Kidney (tissue), 14 donors: Measurements from ENCODE around the gene SMAD7. TPM values are rescaled to one million over a fixed set of nuclear protein-coding genes. Genes with fewer than 3 reads are reported as not detected.

Source experiments
- DNase-seq, 5 donors: peaks; one replicate each; pipeline ENCODE4 v3.0.0-alpha.2; 2013 to 2020
- FAIRE-seq: peaks from 2 replicates; lab custom pipeline; 2012; peaks lifted over from hg19 to GRCh38; lab: Jason Lieb, UNC
- H3K27ac ChIP-seq, 2 donors: one replicate each; pipeline ENCODE4 v1.7.0; 2013; ENCODE audit warnings: low read depth in 2 of 2, low read length in 2 of 2, inconsistent platforms in 1 of 2
- H3K27me3 ChIP-seq: one replicate; pipeline ENCODE4 v1.7.1; 2013; ENCODE audit warnings: low read length, inconsistent platforms; ENCODE audit not compliant: control insufficient read depth, insufficient read depth
- H3K36me3 ChIP-seq, 3 donors: one replicate each; pipeline versions ENCODE4 v1.7.0 to v1.7.1; 2013; ENCODE audit warnings: low read length in 3 of 3, control low read depth in 1 of 3, inconsistent platforms in 1 of 3; ENCODE audit not compliant: insufficient read depth in 3 of 3, control insufficient read depth in 2 of 3
- H3K4me1 ChIP-seq, 3 donors: one replicate each; pipeline versions ENCODE4 v1.7.0 to v1.7.1; 2013; ENCODE audit warnings: low read length in 3 of 3, inconsistent platforms in 1 of 3, low read depth in 1 of 3; ENCODE audit not compliant: control insufficient read depth in 2 of 3, insufficient read depth in 2 of 3
- H3K4me3 ChIP-seq, 3 donors: one replicate each; pipeline versions ENCODE4 v1.7.0 to v1.8.1; 2013; ENCODE audit warnings: low read length in 3 of 3, control low read depth in 1 of 3, inconsistent platforms in 1 of 3
- H3K9ac ChIP-seq, 3 donors: one replicate each; pipeline versions ENCODE4 v1.7.0 to v1.7.1; 2013; ENCODE audit warnings: low read length in 3 of 3, control low read depth in 1 of 3, inconsistent platforms in 1 of 3
- H3K9me3 ChIP-seq, 3 donors: one replicate each; pipeline versions ENCODE4 v1.7.0 to v1.7.1; 2013; ENCODE audit warnings: low read length in 3 of 3, control low read depth in 1 of 3, inconsistent platforms in 1 of 3; ENCODE audit not compliant: control insufficient read depth in 2 of 3, insufficient read depth in 1 of 3
- CTCF ChIP-seq: IDR thresholded peaks from 3 replicates; pipeline ENCODE4 v1.5.1; 2012; ENCODE audit warnings: mild to moderate bottlenecking, moderate library complexity, borderline replicate concordance; ENCODE audit not compliant: insufficient read depth; ENCODE audit errors: extremely low read depth
- intact Hi-C: fragments of 100-400 bp; cut with DNase I; formaldehyde crosslinking; loops from one replicate; pipeline ENCODE4 v1.11.1; 2022
- polyA plus RNA-seq: library from polyadenylated mRNA; stranded (reverse); fragments of 350-450 nt; fragmentation: Illumina TruSeq; extraction: RNeasy Lipid Tissue Mini Kit (QIAGEN cat#74804); gene quantifications from one replicate; pipeline ENCODE4 v1.2.3, GENCODE V29; 2014; ENCODE audit warnings: low read depth, low replicate concordance; ENCODE audit not compliant: insufficient read depth
- total RNA-seq: library from RNA; stranded (reverse); fragmentation: NEBNext Ultra II Directional; extraction: Animal tissue kit (Norgen Biotek cat#: 25700); gene quantifications from one replicate; pipeline ENCODE4 v1.2.1, GENCODE V29; 2021
- donor health status: control.
- donor health status: control.
- donor health status: control.
- donor health status: control.
- donor health status: control.
- donor health status: DM: yes; HTN: yes; CAD: no.
- donor health status: Normal renal cell carcinoma (clear cell type).

Gene SMAD7
- total and polyA plus RNA-seq, 2 donors from 2014 or later, result 17.3 to 32.6 TPM

DNA sequence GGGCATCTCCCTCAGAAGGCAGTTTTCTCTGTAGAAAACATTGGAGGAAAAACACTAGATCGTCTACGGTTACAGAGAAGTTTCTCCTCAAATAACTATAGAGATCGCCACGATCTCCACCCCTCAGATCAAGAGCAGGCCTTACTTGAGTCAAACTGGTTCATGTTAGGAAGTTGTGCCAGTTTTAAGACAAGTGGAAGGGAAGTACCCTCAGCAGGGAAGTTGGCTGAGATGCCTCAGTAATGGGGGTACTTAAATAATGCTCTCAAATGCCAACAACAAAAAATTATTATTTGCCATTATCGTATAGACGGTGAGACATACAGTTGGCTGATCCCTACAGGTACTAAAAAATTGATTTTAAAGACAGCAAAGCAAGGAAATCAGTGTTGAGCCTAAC, 8.2 kb upstream of the SMAD7 start:
- intact Hi-C loops, result no loop called here
- Histone ChIP-seq H3K9me3 (no peaks in the 10 kb centered on the region), H3K4me1 (peaks cover 0 to 14% (median 5%) of the 10 kb centered on the region in 3 donors), H3K4me3 (no peak overlapping the region), H3K27me3 (no peaks in the 10 kb centered on the region), H3K27ac (no peak overlapping the region), H3K9ac (no peak overlapping the region), H3K36me3 (no peaks in the 10 kb centered on the region)
- no peak for FAIRE-seq
- TF ChIP-seq CTCF, result no peak
- DNase-seq, result no peak

GRCh38 chr18:48957616-48958015, 6.9 kb upstream of the SMAD7 start:
- no peak for TF ChIP-seq CTCF
- peaks cover 0 to 17% (median 8%) of the 10 kb centered on the region in 3 donors for H3K4me1 ChIP-seq
- H3K27ac ChIP-seq, result no peak overlapping the region
- FAIRE-seq (no peak), DNase-seq (no peak)
- no peaks in the 10 kb centered on the region for H3K36me3 ChIP-seq
- intact Hi-C loops, result no loop called here
- H3K9ac ChIP-seq, result no peak overlapping the region
- H3K9me3 ChIP-seq, result no peaks in the 10 kb centered on the region
- H3K27me3 ChIP-seq, result no peaks in the 10 kb centered on the region
- no peak overlapping the region for H3K4me3 ChIP-seq

DNA sequence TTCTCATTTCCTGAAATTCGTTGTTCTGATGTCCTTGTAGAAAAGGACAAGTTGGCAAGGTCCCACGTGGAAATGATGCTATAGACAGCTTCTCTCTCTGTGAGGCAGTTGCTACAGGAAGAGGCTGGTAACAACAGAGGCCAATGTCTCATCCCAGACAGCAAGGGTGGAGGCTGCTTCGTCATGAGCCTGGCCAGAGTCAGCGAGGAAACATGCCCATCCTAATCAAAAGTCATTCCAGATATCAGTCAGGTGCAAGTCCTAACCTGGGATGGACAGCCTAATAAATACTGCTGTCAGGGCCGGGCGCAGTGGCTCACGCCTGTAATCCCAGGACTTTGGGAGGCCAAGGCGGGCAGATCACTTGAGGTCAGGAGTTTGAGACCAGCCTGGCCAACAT, 6.4 kb upstream of the SMAD7 start:
- no peak overlapping the region for H3K9ac ChIP-seq
- FAIRE-seq (no peak), DNase-seq (no peak)
- no peak for TF ChIP-seq CTCF
- no peak overlapping the region for H3K27ac ChIP-seq
- no peaks in the 10 kb centered on the region for H3K27me3 ChIP-seq
- no peaks in the 10 kb centered on the region for H3K9me3 ChIP-seq
- H3K4me3 ChIP-seq, result no peak overlapping the region
- intact Hi-C loops, result no loop called here
- H3K4me1 ChIP-seq, result peaks cover 0 to 17% (median 8%) of the 10 kb centered on the region in 3 donors
- H3K36me3 ChIP-seq, result no peaks in the 10 kb centered on the region

DNA sequence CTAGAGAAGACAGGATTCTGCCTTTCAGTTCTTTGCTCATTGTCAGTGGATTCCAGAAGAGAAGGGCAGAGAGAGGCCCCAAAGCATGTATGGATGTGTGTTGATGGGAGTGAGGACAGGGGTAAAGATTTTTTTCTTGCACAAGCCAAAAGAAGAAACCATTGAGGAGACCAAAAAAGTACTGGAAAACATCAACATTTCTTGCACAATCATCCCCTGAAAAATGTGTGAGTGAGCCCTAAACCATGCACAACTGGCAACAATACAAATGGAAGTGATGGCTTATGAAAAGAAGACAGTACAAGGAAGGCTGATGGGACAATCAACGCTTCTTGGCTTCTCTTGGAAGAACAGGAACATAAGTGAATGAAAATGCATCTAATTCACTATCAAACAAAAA, 5.6 kb upstream of the SMAD7 start:
- no peaks in the 10 kb centered on the region for H3K9me3 ChIP-seq
- DNase-seq, result no peak
- no peaks in the 10 kb centered on the region for H3K27me3 ChIP-seq
- H3K4me1 ChIP-seq, result peaks cover 0 to 17% (median 8%) of the 10 kb centered on the region in 3 donors
- H3K9ac ChIP-seq, result peak overlapping the region in 1 of 3 donors; percentile 43
- H3K4me3 ChIP-seq, result no peak overlapping the region
- TF ChIP-seq CTCF, result no peak
- no peaks in the 10 kb centered on the region for H3K36me3 ChIP-seq
- H3K27ac ChIP-seq, result peak overlapping the region; percentile 49 to 90
- intact Hi-C loops, result no loop called here
- no peak for FAIRE-seq
